Skin epidermis (tissue), 12 donors: ENCODE data around the gene NUBPL.

Source experiments
- H3K27ac ChIP-seq, 21 experiments: fragments of 200-600 bp; sonication (generic) in 11 of 21; one replicate each; pipeline ENCODE4 v1.5.0; 2020; ENCODE audit warnings: mild to moderate bottlenecking in 3 of 21, inconsistent platforms in 2 of 21, moderate library complexity in 2 of 21
- H3K4me3 ChIP-seq, 7 experiments: fragments of 200-600 bp; sonication (generic) in 2 of 7; one replicate each; pipeline ENCODE4 v1.5.0; 2020; ENCODE audit warnings: inconsistent platforms in 2 of 7, mild to moderate bottlenecking in 2 of 7, moderate library complexity in 1 of 7

Gene NUBPL

GRCh38 chr14:31893221-31893757 is 332.1 kb downstream of the NUBPL start:
- no peak overlapping the region for H3K27ac ChIP-seq
- H3K4me3 ChIP-seq = no peak overlapping the region

GRCh38 chr14:31894351-31894750 is 333.1 kb downstream of the NUBPL start:
- no peak overlapping the region for H3K4me3 ChIP-seq
- H3K27ac ChIP-seq = peak overlapping the region in 1 of 21 experiments; percentile 4

GRCh38 chr14:31895206-31895605 is 334.0 kb downstream of the NUBPL start:
- Histone ChIP-seq H3K27ac (peak overlapping the region in 2 of 21 experiments; percentile 6 to 13), H3K4me3 (no peak overlapping the region)

- no peak overlapping the region for H3K4me3 ChIP-seq
Observed at GRCh38 chr14:31895646-31896045, 334.4 kb downstream of the NUBPL start.

GRCh38 chr14:31897581-31898186 is 336.5 kb downstream of the NUBPL start:
- H3K27ac ChIP-seq = no peak overlapping the region

More at GRCh38 chr14:31895646-31896045, 334.4 kb downstream of the NUBPL start:
- peak overlapping the region in 2 of 21 experiments; percentile 6 to 13 for H3K27ac ChIP-seq

DNA sequence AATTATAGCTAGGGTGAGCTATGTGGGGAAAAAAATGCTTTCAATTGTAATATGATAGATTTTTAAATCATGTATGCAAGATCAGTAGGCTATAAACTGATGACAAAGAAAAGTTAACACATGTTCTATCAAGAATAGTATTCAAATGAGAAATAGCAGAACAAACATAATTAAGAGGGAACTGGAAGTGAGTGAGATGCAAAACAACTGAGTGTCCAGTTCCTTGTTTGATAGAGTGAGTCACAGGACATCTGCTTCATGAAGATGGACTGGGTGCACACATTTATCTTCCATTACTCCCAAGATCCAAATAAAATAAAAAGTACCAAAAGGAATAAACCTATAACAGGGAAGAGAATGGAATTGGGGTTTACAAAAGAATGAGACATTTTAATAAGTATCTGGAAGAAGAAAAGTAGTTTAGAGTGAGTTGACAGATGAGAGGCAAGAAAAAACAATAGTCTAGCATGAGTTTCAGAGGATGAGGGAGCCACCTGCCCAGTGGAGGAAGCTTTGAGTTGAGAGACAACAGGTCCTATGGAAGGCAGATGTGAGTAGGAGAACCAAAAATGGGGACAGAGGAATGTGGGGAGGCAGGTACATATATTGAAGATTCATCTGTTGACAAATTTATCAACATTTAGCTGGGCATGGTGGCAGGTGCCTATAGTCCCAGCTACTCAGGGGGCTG is 337.8 kb downstream of the NUBPL start:
- Histone ChIP-seq H3K27ac (peak overlapping the region in 3 of 21 experiments; percentile 1 to 27 (median 22)), H3K4me3 (no peak overlapping the region)

More at GRCh38 chr14:31897581-31898186, 336.5 kb downstream of the NUBPL start:
- H3K4me3 ChIP-seq = no peak overlapping the region

- Histone ChIP-seq H3K27ac (no peak overlapping the region), H3K4me3 (no peak overlapping the region)
Observed at GRCh38 chr14:31902002-31902401, 340.8 kb downstream of the NUBPL start.

GRCh38 chr14:31902945-31903646 is 341.9 kb downstream of the NUBPL start:
- no peak overlapping the region for H3K4me3 ChIP-seq
- H3K27ac ChIP-seq = peak overlapping the region in 1 of 21 experiments; percentile 18

DNA sequence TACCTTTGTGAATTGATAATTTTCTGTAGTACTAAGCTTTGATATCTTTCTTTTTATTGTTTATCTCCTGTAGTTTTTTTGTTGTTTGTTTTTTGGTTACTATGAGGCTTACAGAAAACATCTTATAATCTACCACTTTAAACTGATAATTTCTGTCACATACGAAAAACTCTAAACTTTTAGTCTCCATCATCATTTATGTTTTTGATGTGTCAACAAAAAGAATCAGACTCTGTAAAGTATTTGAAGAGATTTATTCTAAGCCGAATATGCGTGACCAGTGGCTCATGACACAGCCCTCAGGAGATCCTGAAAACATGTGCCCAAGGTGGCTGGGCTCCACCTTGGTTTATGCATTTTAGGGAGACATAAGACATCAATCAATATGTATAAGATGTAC is 348.8 kb downstream of the NUBPL start:
- no peak overlapping the region for H3K27ac ChIP-seq
- H3K4me3 ChIP-seq = no peak overlapping the region
